Right forelimb (tissue), 1 donor: ENCODE data around the gene VPS11.
"Not testable (repeated sequence)": the region's sequence is repeated elsewhere in the genome, so short reads cannot be mapped to it uniquely, and the experiment has no call there.

Source experiments
- DNase-seq: peaks from one replicate; pipeline ENCODE4 v3.0.0-alpha.2; 2018

Gene VPS11

DNA sequence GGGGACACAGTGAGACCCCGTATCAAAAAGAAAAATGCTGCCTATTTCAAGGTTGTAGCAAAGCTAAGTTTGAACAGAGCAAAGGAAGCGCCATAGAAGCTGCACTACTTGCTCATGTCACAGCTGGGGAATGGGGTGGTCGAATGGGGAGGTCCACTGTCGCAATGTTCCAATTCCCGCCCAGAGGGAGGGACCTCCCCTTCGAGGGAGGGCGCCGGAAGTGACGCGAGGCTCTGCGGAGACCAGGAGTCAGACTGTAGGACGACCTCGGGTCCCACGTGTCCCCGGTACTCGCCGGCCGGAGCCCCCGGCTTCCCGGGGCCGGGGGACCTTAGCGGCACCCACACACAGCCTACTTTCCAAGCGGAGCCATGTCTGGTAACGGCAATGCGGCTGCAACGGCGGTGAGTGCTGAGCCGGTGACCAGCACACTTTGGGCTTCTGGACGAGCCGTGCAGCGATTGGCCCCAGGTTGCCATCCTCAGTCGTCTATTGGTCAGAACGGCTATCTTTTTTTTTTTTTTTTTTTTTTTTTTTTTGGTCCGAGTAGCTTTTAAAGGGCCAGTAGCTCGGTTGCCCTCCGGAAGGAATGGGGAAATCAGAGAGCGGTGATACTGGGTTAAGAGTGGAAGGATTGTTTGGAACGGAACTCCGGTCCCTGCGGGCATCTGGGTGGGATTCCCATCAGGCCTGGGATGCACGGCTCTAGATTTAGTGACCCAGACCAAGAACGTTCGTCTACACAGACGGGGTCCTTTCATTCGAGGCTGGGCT lies 17.2 kb downstream of the VPS11 start, which contains the start of gene HMBS:
Gene HMBS, plus strand, starts transcription at position 219 of the 774 bp plus-strand sequence. Its CDS starts 153 bp downstream, at position 372.
- DNase-seq: peak; percentile 98

DNA sequence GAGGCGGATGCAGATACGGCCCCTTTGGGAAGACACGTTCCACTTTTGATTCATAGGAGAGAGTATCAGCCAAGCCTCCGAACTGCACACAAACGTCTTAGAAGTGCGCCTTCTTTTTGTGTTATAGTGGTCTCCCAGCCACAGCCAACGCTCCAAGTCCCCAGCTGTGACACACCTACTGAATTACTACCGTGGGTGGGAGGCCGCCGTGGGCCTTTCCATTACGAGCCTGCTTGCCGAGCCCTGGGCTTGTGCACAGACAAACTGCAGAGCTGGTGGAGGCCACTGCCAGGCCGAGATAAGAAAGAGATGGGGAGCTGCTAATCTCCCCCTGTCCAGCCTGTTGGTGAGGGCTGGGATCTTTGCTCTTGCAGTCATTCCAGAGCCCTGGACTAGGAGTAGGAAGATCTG lies 17.8 kb downstream of the VPS11 start:
- DNase-seq: no peak

DNA sequence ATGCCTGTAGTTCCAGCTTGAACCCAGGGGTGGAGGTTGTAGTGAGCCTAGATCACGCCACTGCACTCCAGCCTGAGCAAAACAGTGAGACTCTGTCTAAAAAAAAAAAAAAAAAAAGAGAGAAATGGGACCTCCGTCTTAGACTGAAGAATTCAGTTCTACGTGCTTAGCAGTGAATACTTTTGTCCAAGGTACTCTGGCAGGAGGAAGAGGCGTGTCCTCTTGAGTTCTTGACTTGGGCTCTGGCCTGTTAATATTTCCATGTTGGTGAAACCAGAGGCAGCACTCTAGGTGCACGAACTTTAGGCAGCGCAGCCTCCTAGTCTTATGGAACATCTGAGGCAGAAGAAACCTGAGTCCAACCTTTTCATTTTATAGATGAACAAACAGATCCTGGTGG lies 19.5 kb downstream of the VPS11 start:
- DNase-seq: no peak

DNA sequence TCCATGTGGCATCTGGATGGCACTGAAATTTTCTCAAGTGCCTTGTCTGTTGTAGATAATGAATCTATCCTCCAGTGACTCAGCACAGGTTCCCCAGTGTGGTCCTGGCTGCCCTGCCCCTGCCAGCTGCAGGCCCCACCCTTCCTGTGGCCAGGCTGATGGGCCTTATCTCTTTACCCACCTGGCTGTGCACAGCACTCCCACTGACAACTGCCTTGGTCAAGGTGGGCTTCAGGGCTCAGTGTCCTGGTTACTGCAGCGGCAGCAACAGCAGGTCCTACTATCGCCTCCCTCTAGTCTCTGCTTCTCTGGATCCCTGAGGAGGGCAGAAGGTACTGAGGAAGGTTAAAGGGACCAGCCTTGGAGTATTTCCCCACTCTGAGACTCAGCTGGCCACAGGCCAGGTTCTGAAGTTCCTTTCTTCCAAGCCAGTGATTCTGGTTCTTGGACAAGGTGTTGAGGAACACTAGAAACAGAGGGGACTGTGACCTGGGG lies 20.2 kb downstream of the VPS11 start:
- DNase-seq: no peak

DNA sequence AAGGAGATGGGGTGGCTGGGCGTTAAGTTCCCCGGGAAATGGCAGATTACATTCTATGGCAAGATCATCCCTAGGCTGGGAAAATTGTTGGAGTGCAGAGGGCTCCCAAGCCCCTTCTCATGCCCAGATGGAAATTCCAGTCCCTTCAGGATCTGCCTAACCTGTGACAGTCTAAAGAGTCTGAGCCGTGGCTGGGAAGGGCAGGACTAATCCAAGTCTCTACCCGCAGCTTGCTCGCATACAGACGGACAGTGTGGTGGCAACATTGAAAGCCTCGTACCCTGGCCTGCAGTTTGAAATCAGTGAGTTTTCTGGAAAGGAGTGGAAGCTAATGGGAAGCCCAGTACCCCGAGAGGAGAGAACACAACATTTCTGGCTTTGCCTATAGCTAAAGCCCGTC lies 20.8 kb downstream of the VPS11 start:
- no peak for DNase-seq

DNA sequence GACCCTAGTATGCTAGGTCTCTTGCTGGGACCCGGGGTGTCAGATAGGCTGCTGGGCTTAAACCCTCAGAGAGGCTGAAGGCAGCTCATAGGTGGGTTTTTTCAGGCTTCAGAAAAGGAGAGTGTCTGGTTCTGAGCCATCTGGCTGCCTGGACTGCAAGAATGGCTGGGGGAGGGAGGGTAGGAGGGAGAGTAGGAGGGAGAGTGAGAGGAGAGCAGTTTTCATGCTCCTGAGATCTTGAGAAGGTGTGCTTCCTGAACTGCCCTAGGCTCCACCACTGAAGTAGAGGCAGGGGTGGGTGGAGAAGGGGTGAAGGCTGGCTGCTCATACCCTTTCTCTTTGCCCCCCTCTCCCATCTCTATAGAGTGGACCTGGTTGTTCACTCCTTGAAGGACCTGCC lies 21.7 kb downstream of the VPS11 start:
- no peak for DNase-seq

DNA sequence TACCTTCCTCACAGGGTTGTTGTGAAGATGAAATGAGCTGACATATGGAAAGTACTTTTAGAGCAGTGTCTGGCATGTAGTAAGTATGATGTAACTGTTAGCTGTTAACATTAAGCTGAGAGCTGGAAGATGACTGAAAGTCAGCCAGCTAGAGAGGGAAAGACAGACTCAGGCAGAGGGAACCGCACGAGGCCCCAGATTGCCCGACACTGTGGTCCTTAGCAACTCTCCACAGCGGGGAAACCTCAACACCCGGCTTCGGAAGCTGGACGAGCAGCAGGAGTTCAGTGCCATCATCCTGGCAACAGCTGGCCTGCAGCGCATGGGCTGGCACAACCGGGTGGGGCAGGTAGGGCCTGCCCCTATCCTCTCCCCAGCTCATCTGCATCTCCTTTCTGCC lies 23.6 kb downstream of the VPS11 start:
- no peak for DNase-seq

DNA sequence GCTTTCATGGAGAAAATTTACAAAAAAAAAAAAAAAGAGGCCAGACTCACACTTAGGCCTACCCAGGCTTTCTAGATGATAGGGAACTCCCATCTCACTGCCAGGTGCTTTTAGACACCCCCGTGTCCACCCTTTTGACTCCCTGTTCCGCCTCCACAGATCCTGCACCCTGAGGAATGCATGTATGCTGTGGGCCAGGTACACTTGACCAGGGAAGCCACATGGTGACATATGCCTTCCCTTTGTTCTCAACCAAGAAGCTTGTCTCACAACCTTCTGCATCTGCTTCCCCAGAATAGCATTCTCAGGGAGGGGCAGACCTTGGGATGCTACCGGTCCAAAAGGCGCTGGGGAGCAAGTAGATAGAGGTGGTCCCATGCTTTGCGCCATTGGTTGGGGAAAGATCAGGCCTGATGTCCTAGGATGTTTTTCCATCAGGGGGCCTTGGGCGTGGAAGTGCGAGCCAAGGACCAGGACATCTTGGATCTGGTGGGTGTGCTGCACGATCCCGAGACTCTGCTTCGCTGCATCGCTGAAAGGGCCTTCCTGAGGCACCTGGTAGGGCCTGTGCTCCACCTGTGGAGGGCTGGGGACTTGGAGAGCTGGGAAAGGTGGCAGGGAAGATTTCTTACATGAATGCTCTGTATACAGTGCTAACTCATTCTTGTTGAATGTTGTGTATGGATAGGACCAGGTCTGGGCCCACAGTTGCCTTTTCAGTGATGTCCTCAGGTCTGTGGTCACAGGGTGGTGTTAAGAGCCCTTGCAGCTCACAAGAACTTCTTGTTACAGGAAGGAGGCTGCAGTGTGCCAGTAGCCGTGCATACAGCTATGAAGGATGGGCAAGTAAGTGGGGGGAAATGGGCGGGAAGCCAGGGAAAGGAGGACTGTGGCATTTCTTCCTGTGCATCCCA lies 24.6 kb downstream of the VPS11 start:
- DNase-seq: no peak

DNA sequence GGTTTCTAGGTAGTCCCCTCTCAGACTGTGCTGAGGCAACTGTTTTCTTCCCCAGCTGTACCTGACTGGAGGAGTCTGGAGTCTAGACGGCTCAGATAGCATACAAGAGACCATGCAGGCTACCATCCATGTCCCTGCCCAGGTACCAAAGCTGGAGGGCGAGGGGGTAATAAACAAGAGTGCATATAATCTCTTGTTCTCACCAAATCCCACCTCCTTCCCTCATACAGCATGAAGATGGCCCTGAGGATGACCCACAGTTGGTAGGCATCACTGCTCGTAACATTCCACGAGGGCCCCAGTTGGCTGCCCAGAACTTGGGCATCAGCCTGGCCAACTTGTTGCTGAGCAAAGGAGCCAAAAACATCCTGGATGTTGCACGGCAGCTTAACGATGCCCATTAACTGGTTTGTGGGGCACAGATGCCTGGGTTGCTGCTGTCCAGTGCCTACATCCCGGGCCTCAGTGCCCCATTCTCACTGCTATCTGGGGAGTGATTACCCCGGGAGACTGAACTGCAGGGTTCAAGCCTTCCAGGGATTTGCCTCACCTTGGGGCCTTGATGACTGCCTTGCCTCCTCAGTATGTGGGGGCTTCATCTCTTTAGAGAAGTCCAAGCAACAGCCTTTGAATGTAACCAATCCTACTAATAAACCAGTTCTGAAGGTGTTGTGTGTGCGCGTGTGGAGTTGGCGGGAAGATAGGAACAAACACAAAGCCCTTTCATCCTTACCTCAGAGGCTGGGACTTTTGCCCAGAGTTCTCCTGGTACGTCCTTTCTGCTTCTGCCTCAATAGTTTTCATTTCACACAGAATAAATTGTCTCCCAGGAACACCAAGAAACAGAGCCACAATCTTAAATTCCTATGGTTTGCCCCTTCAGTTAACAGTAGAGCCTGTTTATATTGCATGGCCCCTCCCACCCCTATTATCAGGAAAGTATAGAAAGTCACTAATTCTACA lies 25.5 kb downstream of the VPS11 start:
- DNase-seq: no peak

DNA sequence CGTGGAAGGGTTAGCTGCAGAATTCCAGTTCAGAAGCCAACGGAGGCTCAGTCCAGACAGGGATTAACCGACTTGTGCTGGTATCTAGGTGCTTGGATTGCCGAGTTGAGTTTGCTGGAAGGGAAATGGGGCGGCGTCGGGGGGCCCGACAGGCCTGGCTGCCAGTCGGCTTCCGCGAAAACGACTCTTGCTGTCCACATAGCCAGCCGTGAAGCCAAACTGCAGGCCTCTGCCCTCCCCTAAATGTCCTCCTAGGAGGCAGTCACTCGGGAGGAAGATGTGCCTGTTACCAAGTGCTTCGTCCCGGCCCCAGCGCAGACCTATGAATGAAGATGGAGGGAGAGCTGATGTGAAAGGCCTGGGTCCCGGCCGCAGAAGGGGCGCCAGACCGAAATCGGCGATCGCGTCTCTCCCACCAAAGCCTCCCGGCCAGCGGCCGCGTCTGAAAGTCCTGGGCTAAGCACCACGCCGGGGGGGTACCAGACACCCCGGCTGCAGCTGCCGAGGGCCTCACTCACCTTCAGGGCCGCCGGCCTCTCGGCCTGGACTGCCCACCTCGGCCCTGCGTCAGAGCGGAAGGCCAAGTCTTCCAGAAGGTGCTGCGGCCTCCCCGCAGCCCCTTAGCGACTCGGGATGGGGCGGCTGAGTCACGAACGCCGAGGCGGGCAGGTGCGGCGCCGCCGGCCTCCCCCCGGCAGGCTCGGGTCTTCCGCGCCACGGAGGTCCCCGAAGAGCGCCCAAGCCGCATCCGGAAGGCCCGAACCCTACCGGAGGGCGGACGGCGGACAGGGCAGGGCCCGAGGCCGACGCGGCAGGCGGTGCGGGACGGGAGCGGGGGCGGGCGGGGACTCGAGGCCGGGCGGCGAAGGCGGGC lies 26.6 kb downstream of the VPS11 start:
- peak; percentile 66 for DNase-seq

DNA sequence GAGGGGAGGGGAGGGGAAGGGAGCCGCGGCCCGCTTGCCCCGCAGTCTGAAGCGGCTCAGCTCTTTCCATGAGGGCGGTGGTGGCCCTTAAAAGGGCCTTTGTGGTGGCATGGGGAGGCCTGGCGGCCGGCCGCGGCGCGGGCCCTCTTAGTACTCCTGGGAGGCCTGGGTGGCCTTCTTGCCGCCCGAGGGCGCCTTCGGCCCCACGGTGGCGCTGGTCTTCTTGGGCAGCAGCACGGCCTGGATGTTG lies 27.1 kb downstream of the VPS11 start:
- DNase-seq: no peak

DNA sequence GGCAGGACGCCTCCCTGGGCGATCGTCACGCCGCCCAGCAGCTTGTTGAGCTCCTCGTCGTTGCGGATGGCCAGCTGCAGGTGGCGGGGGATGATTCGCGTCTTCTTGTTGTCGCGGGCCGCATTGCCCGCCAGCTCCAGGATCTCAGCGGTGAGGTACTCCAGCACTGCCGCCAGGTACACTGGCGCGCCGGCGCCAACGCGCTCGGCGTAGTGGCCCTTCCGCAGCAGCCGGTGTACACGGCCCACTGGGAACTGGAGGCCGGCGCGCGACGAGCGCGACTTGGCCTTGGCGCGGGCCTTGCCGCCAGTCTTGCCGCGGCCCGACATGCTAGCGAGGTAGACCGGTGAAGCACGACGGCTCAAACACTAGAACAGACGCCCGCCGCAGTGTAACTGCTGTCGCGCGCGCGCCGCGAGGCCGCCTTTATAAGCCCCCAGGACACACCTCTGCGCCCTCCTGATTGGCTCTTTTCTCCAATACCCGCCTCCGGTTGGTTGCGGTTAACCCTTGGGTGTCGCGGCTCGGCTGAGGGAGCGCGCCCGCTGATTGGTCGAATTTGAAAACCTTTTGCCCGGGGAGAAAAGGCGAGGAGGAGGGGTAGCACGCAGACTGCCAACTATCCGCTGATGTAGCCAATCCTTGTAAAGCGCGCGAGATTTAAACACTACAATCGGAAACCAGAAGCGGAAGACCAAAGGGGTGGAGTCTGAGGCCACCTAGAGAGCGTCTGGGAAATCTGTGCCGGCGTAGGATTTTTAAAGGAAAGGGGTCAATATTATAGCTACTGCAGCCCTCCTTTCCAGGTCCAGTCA lies 27.7 kb downstream of the VPS11 start:
- DNase-seq: peak; percentile 99

DNA sequence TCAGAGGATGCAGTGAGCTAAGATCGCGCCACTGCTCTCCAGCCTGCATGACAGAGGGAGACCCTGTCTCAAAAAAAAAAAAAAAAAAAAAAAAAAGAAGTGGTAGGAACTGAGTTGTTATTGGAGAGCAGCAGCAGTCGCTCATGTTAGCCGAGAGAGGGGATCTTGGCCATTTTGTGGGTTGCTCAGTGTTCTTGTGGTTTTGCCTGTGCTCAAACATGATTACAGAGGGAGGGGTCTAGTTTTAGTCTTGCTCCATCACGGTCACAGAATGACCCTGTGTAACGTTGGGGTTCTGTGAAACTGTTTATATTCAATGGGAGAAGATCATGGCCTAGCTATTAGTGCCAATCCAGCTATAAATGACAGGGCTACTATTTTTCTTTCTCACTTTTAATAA lies 32.1 kb downstream of the VPS11 start:
- DNase-seq: no peak

DNA sequence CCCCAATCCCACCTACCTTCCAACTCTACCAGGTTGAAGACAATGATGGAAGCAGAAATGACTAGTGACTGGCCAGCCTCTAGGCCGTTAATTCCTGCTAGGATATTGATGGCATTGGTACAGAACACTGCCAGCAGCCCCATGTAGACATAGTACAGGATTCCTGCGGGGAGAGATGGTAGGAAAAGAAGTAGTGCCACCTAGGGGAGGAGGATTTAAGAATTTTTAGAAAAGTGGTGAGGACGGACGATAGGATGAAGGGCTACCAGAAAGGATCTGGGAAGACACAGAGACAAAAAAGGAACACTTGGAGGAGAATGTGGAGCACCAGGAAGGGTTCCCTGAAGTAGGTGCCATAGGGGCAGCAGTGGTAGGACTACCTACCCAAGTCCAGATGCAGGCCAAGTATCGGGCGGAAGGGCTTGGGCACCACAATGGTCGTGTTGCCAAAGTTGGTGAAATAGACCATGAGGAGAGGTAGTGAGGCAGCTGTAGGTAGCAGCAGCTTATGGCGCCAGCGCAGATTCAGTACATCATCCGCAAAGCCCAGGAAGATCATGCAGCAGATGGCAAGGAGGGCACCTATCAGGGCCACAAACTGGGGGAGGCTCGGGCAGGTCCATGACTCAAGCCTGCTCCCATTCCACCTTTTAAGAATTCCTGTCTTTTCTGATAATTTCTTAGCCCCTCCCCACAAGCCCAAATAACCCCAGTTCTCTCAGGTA lies 32.8 kb downstream of the VPS11 start:
- DNase-seq: no peak

DNA sequence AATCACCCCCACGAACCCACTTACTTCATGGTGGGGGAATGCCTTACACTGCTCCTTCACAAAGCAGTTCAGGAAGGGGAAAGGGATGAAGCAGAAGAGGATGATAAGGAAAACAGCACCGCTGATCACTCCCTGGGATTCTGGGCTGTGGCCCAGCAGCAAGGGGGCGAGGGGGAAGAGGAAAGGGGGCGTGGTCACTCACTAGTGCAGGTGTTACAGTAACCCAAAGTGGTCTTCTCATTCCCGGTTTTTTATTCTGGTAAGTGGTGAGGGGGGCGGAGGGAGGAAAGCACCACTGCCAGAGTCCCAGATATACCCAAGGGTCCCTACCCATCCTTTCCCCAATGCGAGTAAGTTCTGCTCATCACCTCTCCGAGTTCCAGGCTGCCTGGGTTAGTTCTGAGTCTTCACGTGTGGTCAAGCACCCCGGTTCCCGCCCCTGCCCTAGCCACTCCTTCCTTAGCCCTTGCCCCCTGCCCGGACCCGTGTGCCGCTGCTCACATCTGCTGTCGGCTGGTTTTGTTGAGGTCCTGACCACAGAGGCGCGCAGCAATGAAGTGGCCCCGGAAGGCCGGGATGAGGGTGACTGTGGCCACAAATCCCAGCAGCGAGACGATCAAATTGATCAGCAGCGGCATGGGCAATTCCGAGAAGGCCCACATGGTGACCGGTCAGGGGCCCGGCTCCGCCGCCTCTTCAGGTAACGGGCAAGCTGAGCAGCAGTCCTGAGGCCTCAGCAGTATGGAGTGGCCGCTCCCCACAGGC lies 33.6 kb downstream of the VPS11 start:
- DNase-seq: no peak

DNA sequence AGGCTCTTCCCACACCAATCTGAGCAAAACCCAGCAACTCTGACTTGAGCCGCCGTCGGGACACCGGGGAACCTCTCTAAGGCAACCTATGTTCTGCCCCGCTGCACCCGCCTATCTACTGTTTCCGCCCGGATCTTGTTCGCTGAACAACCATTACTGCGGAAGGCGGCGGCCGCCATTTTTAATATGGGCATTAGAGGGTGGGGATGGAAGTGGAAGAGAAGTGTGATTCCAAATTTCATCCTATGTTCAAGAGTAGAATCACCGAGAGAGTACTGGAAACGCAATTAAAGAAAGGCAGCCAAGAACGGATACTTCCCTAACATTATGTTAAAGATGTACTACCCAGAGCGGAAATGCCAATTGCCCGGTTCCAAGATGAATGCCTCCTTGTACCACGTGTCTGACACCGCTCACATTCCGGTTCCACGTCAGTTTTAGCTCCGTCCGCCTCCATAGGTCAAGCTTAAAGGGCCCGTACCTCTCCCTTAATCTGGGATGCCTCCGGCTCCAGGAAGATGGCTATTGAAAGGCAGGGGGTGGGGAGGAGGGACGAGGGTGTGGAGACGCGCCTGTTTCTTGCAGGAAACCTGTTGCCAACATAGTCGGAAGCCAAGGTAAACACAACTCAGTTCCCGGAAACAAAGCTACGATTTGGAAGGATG lies 34.3 kb downstream of the VPS11 start, which contains the start of gene DPAGT1:
Gene DPAGT1, minus strand, starts transcription at position 95 of the 665 bp plus-strand sequence. CDS start 198 bp downstream, outside the sequence.
- DNase-seq: peak; percentile 92

DNA sequence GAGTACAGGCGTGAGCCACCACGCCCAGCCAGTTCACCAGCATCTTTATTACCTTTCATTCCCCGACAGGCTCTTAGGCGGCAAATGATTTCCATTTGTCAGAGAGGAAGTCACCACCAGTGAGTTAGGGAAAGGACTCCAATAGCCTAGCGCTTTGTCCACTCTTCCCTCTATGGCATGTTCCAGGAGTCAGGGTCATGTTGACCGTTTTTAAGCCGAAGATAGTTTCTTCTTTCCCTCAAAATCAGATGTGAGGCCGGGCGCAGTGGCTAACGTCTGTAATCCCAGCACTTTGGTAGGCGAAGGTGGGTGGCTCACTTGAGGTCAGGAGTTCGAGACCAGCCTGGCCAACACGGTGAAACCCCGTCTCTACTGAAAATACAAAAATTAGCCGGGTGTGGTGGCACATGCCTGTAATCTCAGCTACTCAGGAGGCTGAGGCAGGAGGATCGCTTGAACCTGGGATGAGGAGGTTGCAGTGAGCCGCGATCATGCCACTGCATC lies 35.6 kb downstream of the VPS11 start:
- not testable (repeated sequence) for DNase-seq

DNA sequence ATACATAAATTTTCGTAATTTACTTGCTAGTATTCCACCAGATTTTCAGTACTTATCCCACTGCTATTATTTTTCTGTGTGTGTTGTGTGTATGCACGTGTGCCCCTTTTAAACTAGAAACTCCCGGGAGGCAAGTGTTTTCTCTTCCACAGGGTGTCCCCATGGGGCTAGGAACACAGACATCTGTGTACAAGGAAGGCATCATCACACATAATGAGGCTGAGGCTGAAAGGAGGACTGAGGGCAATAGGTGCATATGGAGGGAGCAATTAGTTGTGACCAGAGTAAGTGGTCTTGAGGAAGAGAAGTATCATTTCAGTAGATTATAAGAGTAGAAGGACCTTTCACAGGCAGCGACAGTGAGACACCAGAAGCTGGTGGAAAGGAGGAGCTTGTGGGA lies 36.2 kb downstream of the VPS11 start:
- no peak for DNase-seq
